Mesothelial cell of epicardium (in vitro differentiated cells): ENCODE measurements around the gene PRLHR. TPM values are rescaled to one million over a fixed set of nuclear protein-coding genes. Genes with fewer than 3 reads are reported as not detected.

ENCODE experiments used
- DNase-seq, 2 experiments: peaks; one replicate each; pipeline ENCODE4 v3.0.0; 2021; ENCODE audit warnings: low spot score in 2 of 2; ENCODE audit not compliant: unreplicated experiment in 2 of 2
- H3K27ac Mint-ChIP-seq: 2 replicates; pipeline ENCODE4 v1.8.0; 2021; ENCODE audit warnings: mixed read lengths
- H3K27me3 Mint-ChIP-seq: 2 replicates; pipeline ENCODE4 v1.8.0; 2021; ENCODE audit warnings: low read depth, mixed read lengths
- H3K36me3 Mint-ChIP-seq: 2 replicates; pipeline ENCODE4 v1.8.0; 2021; ENCODE audit warnings: mixed read lengths
- H3K4me1 Mint-ChIP-seq: 2 replicates; pipeline ENCODE4 v1.8.0; 2021; ENCODE audit warnings: mixed read lengths
- H3K4me3 Mint-ChIP-seq: 2 replicates; pipeline ENCODE4 v1.8.0; 2021; ENCODE audit warnings: mild to moderate bottlenecking, moderate library complexity, mixed read lengths
- H3K9me3 Mint-ChIP-seq: 2 replicates; pipeline ENCODE4 v1.8.0; 2021; ENCODE audit warnings: mixed read lengths
- total RNA-seq: library from RNA; stranded (reverse); gene quantifications from 3 replicates; pipeline ENCODE4 v1.2.1, GENCODE V29; 2021
- TF ChIP-seq, protein P1 (sequence below): fragments of 200-600 bp; sonication (generic); IDR thresholded peaks from one replicate; pipeline ENCODE4 v1.5.0; 2021; ENCODE audit warnings: antibody characterized with exemption; ENCODE audit not compliant: unreplicated experiment

PRLHR gene
- total RNA-seq, 1 donor from 2014 or later, result not detected

DNA sequence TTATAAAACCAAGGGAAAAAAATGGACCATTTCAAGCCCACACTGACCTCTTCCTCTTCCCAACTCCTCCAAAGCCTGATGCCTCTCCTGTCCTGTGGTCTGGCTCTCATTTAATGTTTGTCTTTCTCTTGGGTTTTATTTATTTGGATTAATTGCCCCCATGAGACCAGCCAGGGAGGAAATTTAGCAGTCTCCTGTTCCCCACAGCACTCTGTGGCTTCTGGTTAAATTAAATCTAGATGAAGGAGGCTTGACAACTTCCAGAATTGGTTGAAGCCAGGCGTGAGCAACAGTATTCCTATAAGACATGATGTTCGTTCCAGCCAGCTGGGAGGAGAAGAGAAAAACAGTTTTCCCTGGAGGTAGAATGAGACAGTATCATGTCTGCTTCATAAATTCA lies 15.1 kb upstream of the PRLHR start:
- no peak overlapping the region for H3K27ac Mint-ChIP-seq
- DNase-seq, result no peak
- TF ChIP-seq, protein P1, sequence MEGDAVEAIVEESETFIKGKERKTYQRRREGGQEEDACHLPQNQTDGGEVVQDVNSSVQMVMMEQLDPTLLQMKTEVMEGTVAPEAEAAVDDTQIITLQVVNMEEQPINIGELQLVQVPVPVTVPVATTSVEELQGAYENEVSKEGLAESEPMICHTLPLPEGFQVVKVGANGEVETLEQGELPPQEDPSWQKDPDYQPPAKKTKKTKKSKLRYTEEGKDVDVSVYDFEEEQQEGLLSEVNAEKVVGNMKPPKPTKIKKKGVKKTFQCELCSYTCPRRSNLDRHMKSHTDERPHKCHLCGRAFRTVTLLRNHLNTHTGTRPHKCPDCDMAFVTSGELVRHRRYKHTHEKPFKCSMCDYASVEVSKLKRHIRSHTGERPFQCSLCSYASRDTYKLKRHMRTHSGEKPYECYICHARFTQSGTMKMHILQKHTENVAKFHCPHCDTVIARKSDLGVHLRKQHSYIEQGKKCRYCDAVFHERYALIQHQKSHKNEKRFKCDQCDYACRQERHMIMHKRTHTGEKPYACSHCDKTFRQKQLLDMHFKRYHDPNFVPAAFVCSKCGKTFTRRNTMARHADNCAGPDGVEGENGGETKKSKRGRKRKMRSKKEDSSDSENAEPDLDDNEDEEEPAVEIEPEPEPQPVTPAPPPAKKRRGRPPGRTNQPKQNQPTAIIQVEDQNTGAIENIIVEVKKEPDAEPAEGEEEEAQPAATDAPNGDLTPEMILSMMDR, result no peak
- H3K9me3 Mint-ChIP-seq, result no peaks in the 10 kb centered on the region
- H3K36me3 Mint-ChIP-seq, result no peaks in the 10 kb centered on the region
- no peaks in the 10 kb centered on the region for H3K4me1 Mint-ChIP-seq
- H3K4me3 Mint-ChIP-seq, result no peak overlapping the region
- H3K27me3 Mint-ChIP-seq, result peaks cover 72% of the 10 kb centered on the region

DNA sequence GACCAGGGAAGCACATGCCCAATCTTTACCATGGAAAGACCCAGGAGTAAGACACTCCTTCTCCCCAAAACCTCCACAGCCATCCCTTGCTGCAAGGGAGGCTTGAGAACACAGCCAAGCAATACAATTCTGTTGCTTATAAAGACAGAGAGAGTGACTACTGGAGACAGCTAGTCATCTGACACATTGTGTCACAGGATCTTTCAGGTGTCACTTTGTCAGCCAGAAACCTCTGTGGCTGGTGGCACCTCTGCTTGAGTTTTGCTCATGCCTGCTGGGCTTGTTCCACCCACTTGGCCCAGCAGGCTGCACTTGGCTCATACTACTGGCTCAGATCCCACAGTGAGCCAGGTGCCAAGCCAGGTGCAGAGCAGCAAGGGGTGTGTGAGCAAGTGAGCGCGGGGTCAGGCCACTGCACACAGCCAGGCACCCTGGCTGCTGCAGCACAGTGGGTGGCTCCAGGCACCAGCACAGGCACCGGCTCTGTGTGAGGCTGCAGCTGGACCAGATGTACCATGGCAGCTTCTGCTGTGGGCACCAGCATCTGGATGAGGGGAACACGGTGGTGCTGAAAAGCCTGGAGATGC lies 12.4 kb upstream of the PRLHR start:
- no peak for DNase-seq
- Mint-ChIP-seq H3K9me3 (no peaks in the 10 kb centered on the region), H3K27ac (no peak overlapping the region), H3K36me3 (no peaks in the 10 kb centered on the region), H3K4me1 (no peaks in the 10 kb centered on the region), H3K27me3 (peaks cover 78% of the 10 kb centered on the region), H3K4me3 (no peak overlapping the region)
- TF ChIP-seq, protein P1, result no peak

DNA sequence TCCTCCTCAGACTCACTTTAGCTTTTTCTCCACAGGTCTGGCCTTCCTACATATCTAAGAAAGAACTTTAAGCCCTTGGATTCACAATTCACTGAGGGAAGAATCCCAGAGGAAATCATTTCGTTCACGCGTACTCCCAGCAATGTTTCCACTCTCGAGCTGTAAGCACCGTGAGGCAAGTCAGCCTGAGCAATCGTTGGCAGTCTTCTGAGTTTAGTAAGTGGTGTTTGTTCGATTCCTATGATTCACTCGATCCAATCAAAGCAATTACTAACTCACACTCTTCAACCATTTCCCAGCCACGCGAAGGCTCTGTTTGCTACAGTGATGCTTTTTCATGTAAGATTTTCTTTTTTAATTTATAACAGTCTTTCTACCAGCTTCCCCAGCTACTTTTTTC lies 10.2 kb upstream of the PRLHR start:
- Mint-ChIP-seq H3K4me3 (no peak overlapping the region), H3K4me1 (no peaks in the 10 kb centered on the region), H3K36me3 (no peaks in the 10 kb centered on the region), H3K27ac (no peak overlapping the region), H3K9me3 (no peaks in the 10 kb centered on the region), H3K27me3 (peaks cover 83% of the 10 kb centered on the region)
- no peak for DNase-seq
- TF ChIP-seq, protein P1, result no peak

DNA sequence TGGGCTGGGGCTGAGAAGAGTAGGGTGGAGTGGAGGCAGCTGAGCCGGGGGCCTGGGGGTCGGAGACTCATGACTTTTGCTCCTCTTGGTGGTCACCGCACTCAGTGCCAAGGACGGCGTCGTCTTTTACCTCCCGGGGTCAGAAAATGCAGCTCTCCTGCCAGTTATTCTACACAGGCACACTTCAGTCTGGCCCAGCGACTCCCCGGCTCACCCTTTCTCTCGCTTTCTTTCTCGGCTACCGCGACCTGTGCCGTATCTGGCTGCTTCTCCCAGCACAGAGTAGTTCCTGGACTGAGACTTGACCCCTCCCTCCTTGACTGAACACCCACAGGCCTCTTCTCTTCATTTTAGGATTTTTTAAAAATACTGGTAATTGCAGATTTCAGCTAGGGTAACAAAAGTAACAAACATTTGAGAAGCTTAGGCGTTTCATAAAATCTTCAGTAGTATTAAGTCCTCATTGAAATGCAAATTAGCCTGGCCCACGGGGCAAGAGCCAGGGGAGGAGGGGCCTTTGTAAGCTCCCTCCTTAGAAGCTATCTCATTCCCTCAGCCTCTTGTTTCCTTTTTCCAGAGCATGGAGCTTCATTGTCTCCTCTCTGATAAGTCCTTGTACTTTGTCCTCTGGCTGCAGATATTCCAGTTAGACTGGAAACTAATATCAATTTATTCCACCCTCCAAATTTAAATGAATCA lies 1.1 kb upstream of the PRLHR start:
- Mint-ChIP-seq H3K9me3 (no peaks in the 10 kb centered on the region), H3K27me3 (peaks cover 98% of the 10 kb centered on the region), H3K36me3 (no peaks in the 10 kb centered on the region), H3K27ac (no peak overlapping the region), H3K4me3 (no peak overlapping the region), H3K4me1 (peaks cover 3% of the 10 kb centered on the region)
- TF ChIP-seq, protein P1, result no peak
- DNase-seq, result no peak

DNA sequence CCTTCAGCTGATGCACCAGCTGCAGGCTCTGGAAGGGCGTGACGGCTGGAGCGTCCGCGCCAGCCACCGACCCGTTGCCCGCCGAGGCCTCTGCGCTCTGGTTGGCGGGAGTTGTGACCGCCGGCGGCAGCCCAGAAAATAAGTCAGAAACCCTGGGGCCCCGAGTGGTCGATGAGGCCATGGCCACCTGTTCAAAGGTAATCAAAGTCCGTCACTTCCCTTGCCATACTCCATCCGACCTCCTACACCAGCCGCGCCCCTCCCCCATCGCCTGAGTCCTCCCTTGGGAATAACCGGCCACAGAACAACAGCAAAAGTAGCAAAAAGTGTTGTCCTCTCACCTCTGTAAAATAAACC lies 406 bp downstream of the PRLHR start:
- DNase-seq, result no peak
- Mint-ChIP-seq H3K36me3 (no peaks in the 10 kb centered on the region), H3K4me3 (no peak overlapping the region), H3K27me3 (peaks cover 98% of the 10 kb centered on the region), H3K27ac (no peak overlapping the region), H3K9me3 (no peaks in the 10 kb centered on the region), H3K4me1 (peaks cover 3% of the 10 kb centered on the region)
- TF ChIP-seq, protein P1, result no peak
